Right ventricle myocardium superior (tissue), 1 donor: Measurements from ENCODE around the gene GLIPR1L1. TPM values are rescaled to one million over a fixed set of nuclear protein-coding genes. Genes with fewer than 3 reads are reported as not detected.

Experiments used
- ATAC-seq: fragments of 200-7000 bp; cut with Tn5 transposase; one replicate; pipeline ENCODE4 v1.9.1; 2020; ENCODE audit warnings: mild to moderate bottlenecking; ENCODE audit not compliant: poor library complexity
- DNase-seq: peaks from one replicate; pipeline ENCODE4 v3.0.0-alpha.2; 2020
- intact Hi-C: fragments of 100-400 bp; cut with DNase I; formaldehyde crosslinking; loops from one replicate; pipeline ENCODE4 v1.11.2; 2022
- long read RNA-seq: library from polyadenylated mRNA; unstranded; transcript quantifications from one replicate; pipeline ENCODE4 v2.0.0, GENCODE V29; 2021
- total RNA-seq: library from RNA; stranded (reverse); fragmentation: NEBNext Ultra II Directional; extraction: Animal tissue kit (Norgen Biotek cat#: 25700); gene quantifications from one replicate; pipeline ENCODE4 v1.2.1, GENCODE V29; 2021
- donor health status: DM: no; HTN: yes; CAD: no; lungs with severe emphysema.

GLIPR1L1 gene
- not detected for total RNA-seq
- long read RNA-seq, result 0 reads

GRCh38 chr12:75334384-75335030 lies at the start of gene GLIPR1L1:
Gene GLIPR1L1 (plus strand): TSS chr12:75334670. CDS start chr12:75334729, 59 bp downstream.
- DNase-seq, result peak; percentile 82
- peak; percentile 87 for ATAC-seq
- intact Hi-C loops, result loop anchor here (10.0 kb wide), 2 partner anchors 60 to 150 kb away; partner anchors contain the start of genes GLIPR1 and GLIPR1L2

- DNase-seq, result no peak
- intact Hi-C loops, result no loop called here
- no peak for ATAC-seq
These were observed 45.6 kb upstream of the GLIPR1L1 start for GRCh38 chr12:75288860-75289259.

GRCh38 chr12:75289753-75290152 lies 44.7 kb upstream of the GLIPR1L1 start:
- intact Hi-C loops, result no loop called here
- ATAC-seq, result no peak
- DNase-seq, result no peak

- DNase-seq, result no peak
- no peak for ATAC-seq
- intact Hi-C loops, result no loop called here
These were observed 43.5 kb upstream of the GLIPR1L1 start for GRCh38 chr12:75291014-75291413.

- DNase-seq (no peak), ATAC-seq (no peak)
- intact Hi-C loops, result no loop called here
These were observed 40.1 kb upstream of the GLIPR1L1 start for GRCh38 chr12:75294336-75294735.

- ATAC-seq (no peak), DNase-seq (no peak)
- intact Hi-C loops, result no loop called here
These were observed 39.7 kb upstream of the GLIPR1L1 start for GRCh38 chr12:75294797-75295196.

GRCh38 chr12:75302225-75302624 lies 32.2 kb upstream of the GLIPR1L1 start:
- DNase-seq, result no peak

GRCh38 chr12:75302781-75303180 lies 31.7 kb upstream of the GLIPR1L1 start:
- no peak for ATAC-seq
- no peak for DNase-seq
- intact Hi-C loops, result no loop called here

More at GRCh38 chr12:75302225-75302624, 32.2 kb upstream of the GLIPR1L1 start:
- intact Hi-C loops, result no loop called here
- ATAC-seq, result no peak

- ATAC-seq, result no peak
- intact Hi-C loops, result no loop called here
- DNase-seq, result no peak
These were observed 28.8 kb upstream of the GLIPR1L1 start for GRCh38 chr12:75305412-75306332.

GRCh38 chr12:75308279-75308678 lies 26.2 kb upstream of the GLIPR1L1 start:
- no peak for ATAC-seq
- DNase-seq, result no peak
- intact Hi-C loops, result no loop called here

GRCh38 chr12:75311369-75311768 lies 23.1 kb upstream of the GLIPR1L1 start:
- intact Hi-C loops, result no loop called here
- no peak for ATAC-seq
- DNase-seq, result no peak

GRCh38 chr12:75315518-75315917 lies 19.0 kb upstream of the GLIPR1L1 start:
- intact Hi-C loops, result no loop called here
- ATAC-seq (no peak), DNase-seq (no peak)

- intact Hi-C loops, result no loop called here
- ATAC-seq (no peak), DNase-seq (no peak)
These were observed 16.7 kb upstream of the GLIPR1L1 start for GRCh38 chr12:75317784-75318183.

- no peak for ATAC-seq
- no peak for DNase-seq
- intact Hi-C loops, result no loop called here
These were observed 12.0 kb upstream of the GLIPR1L1 start for GRCh38 chr12:75322464-75322863.

- no peak for ATAC-seq
- DNase-seq, result no peak
- intact Hi-C loops, result no loop called here
These were observed 10.8 kb upstream of the GLIPR1L1 start for GRCh38 chr12:75323663-75324062.

- intact Hi-C loops, result no loop called here
- ATAC-seq (no peak), DNase-seq (no peak)
These were observed 6.8 kb upstream of the GLIPR1L1 start for GRCh38 chr12:75327642-75328041.

GRCh38 chr12:75329918-75330826 lies 4.3 kb upstream of the GLIPR1L1 start, which contains the start of gene CAPS2:
Gene CAPS2 (minus strand): TSS chr12:75330324. CDS start chr12:75326498, 3,826 bp downstream.
- DNase-seq (peak; percentile 89), ATAC-seq (peak; percentile 97)
- intact Hi-C loops, result loop anchor here (10.0 kb wide), 2 partner anchors 65 to 155 kb away; partner anchors contain the start of genes GLIPR1 and GLIPR1L2

- DNase-seq (no peak), ATAC-seq (no peak)
- intact Hi-C loops, result loop anchor here (10.0 kb wide), 2 partner anchors 57 to 147 kb away; partner anchors contain the start of genes GLIPR1 and GLIPR1L2
These were observed 3.4 kb downstream of the GLIPR1L1 start for GRCh38 chr12:75337905-75338304.

- intact Hi-C loops, result no loop called here
- ATAC-seq (no peak), DNase-seq (no peak)
These were observed 7.4 kb downstream of the GLIPR1L1 start for GRCh38 chr12:75341873-75342272.
